A673 (cell line): Measurements from ENCODE around the gene EED.

ENCODE experiments used
- EZH2 ChIP-seq: fragments of 200-600 bp; sonication (generic); IDR thresholded peaks from 2 replicates; pipeline ENCODE4 v1.6.1; 2017; ENCODE audit warnings: borderline replicate concordance, low read depth, mild to moderate bottlenecking, mixed read lengths, antibody characterized with exemption, low read length; ENCODE audit not compliant: poor library complexity, severe bottlenecking
- TF ChIP-seq, protein P1 (sequence below): fragments of 300-800, 200-600 bp; sonication (generic); conservative IDR thresholded peaks from 2 replicates; pipeline ENCODE4 v1.5.1; 2017; ENCODE audit warnings: low read depth, mild to moderate bottlenecking, antibody characterized with exemption, low read length, moderate library complexity, mixed read lengths

DNA sequence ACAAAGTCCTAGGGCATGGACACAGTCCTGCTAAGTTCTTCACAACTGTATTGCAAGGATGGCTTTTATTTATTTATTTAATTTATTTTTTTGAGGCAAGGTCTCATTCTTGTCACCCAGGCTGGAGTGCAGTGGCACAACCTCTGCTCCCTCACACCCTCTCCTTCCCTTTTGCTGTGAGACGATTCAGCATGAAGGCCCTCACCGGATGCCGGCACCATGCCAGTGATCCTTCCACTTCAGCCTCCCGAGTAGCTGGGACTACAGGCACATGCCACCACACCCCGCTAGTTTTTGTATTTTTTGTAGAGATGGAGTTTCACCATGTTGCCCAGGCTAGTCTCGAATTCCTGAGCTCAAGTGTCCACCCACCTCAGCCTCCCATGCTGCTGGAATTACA lies 17.8 kb downstream of the EED start:
- TF ChIP-seq, protein P1, sequence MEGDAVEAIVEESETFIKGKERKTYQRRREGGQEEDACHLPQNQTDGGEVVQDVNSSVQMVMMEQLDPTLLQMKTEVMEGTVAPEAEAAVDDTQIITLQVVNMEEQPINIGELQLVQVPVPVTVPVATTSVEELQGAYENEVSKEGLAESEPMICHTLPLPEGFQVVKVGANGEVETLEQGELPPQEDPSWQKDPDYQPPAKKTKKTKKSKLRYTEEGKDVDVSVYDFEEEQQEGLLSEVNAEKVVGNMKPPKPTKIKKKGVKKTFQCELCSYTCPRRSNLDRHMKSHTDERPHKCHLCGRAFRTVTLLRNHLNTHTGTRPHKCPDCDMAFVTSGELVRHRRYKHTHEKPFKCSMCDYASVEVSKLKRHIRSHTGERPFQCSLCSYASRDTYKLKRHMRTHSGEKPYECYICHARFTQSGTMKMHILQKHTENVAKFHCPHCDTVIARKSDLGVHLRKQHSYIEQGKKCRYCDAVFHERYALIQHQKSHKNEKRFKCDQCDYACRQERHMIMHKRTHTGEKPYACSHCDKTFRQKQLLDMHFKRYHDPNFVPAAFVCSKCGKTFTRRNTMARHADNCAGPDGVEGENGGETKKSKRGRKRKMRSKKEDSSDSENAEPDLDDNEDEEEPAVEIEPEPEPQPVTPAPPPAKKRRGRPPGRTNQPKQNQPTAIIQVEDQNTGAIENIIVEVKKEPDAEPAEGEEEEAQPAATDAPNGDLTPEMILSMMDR: no peak
- no peak for TF ChIP-seq EZH2
